ENCODE measurements around the gene FCHSD2.

FCHSD2 gene

GRCh38 chr11:73177380-73177777, 35.3 kb upstream of the FCHSD2 start:
- no peaks in the 10 kb centered on the region for H3K36me3 Mint-ChIP-seq (ENCODE audit: low read depth)
- H3K4me3 Mint-ChIP-seq: no peak overlapping the region
- DNase-seq: no peak
- no peak overlapping the region for H3K27ac Mint-ChIP-seq
- H3K4me1 Mint-ChIP-seq: peaks cover 7% of the 10 kb centered on the region
- ATAC-seq: no peak
- H3K27me3 Mint-ChIP-seq: no peaks in the 10 kb centered on the region
- H3K9me3 Mint-ChIP-seq: no peaks in the 10 kb centered on the region

- DNase-seq: no peak
- no peak for ATAC-seq
- Mint-ChIP-seq H3K36me3 (ENCODE audit: low read depth) (no peaks in the 10 kb centered on the region), H3K4me1 (peaks cover 7% of the 10 kb centered on the region), H3K9me3 (no peaks in the 10 kb centered on the region), H3K4me3 (no peak overlapping the region), H3K27ac (no peak overlapping the region), H3K27me3 (no peaks in the 10 kb centered on the region)
These were observed 34.7 kb upstream of the FCHSD2 start for GRCh38 chr11:73176874-73177155.

- H3K27ac Mint-ChIP-seq: peak overlapping the region; percentile 46
- no peaks in the 10 kb centered on the region for H3K36me3 Mint-ChIP-seq (ENCODE audit: low read depth)
- no peak overlapping the region for H3K4me3 Mint-ChIP-seq
- DNase-seq: no peak
- ATAC-seq: no peak
- no peaks in the 10 kb centered on the region for H3K9me3 Mint-ChIP-seq
- no peaks in the 10 kb centered on the region for H3K27me3 Mint-ChIP-seq
- peaks cover 11% of the 10 kb centered on the region for H3K4me1 Mint-ChIP-seq
These were observed 34.2 kb upstream of the FCHSD2 start for GRCh38 chr11:73176145-73176873.

- Mint-ChIP-seq H3K27ac (peak overlapping the region; percentile 46), H3K9me3 (no peaks in the 10 kb centered on the region), H3K36me3 (ENCODE audit: low read depth) (no peaks in the 10 kb centered on the region), H3K27me3 (no peaks in the 10 kb centered on the region), H3K4me1 (peaks cover 12% of the 10 kb centered on the region), H3K4me3 (no peak overlapping the region)
- ATAC-seq (no peak), DNase-seq (no peak)
These were observed 33.5 kb upstream of the FCHSD2 start for GRCh38 chr11:73175551-73176144.

- H3K9me3 Mint-ChIP-seq: no peaks in the 10 kb centered on the region
- no peak overlapping the region for H3K27ac Mint-ChIP-seq
- H3K4me3 Mint-ChIP-seq: no peak overlapping the region
- DNase-seq (no peak), ATAC-seq (no peak)
- no peaks in the 10 kb centered on the region for H3K36me3 Mint-ChIP-seq (ENCODE audit: low read depth)
- peaks cover 12% of the 10 kb centered on the region for H3K4me1 Mint-ChIP-seq
- no peaks in the 10 kb centered on the region for H3K27me3 Mint-ChIP-seq
These were observed 32.3 kb upstream of the FCHSD2 start for GRCh38 chr11:73174495-73174791.

GRCh38 chr11:73173755-73174494, 31.8 kb upstream of the FCHSD2 start:
- H3K4me1 Mint-ChIP-seq: peaks cover 12% of the 10 kb centered on the region
- H3K27ac Mint-ChIP-seq: no peak overlapping the region
- H3K27me3 Mint-ChIP-seq: no peaks in the 10 kb centered on the region
- ATAC-seq (no peak), DNase-seq (no peak)
- no peak overlapping the region for H3K4me3 Mint-ChIP-seq
- H3K36me3 Mint-ChIP-seq (ENCODE audit: low read depth): no peaks in the 10 kb centered on the region
- H3K9me3 Mint-ChIP-seq: no peaks in the 10 kb centered on the region

GRCh38 chr11:73172992-73173656, 31.0 kb upstream of the FCHSD2 start:
- no peak overlapping the region for H3K27ac Mint-ChIP-seq
- H3K4me1 Mint-ChIP-seq: peaks cover 12% of the 10 kb centered on the region
- H3K9me3 Mint-ChIP-seq: no peaks in the 10 kb centered on the region
- ATAC-seq: no peak
- no peak for DNase-seq
- H3K36me3 Mint-ChIP-seq (ENCODE audit: low read depth): no peaks in the 10 kb centered on the region
- no peaks in the 10 kb centered on the region for H3K27me3 Mint-ChIP-seq
- no peak overlapping the region for H3K4me3 Mint-ChIP-seq

- no peak overlapping the region for H3K4me3 Mint-ChIP-seq
- ATAC-seq: no peak
- no peaks in the 10 kb centered on the region for H3K9me3 Mint-ChIP-seq
- no peaks in the 10 kb centered on the region for H3K36me3 Mint-ChIP-seq (ENCODE audit: low read depth)
- H3K27me3 Mint-ChIP-seq: no peaks in the 10 kb centered on the region
- H3K4me1 Mint-ChIP-seq: peaks cover 12% of the 10 kb centered on the region
- H3K27ac Mint-ChIP-seq: peak overlapping the region; percentile 43
- DNase-seq: no peak
These were observed 29.5 kb upstream of the FCHSD2 start for GRCh38 chr11:73171436-73172161.

- Mint-ChIP-seq H3K4me3 (no peak overlapping the region), H3K27ac (no peak overlapping the region), H3K4me1 (peaks cover 7% of the 10 kb centered on the region), H3K9me3 (no peaks in the 10 kb centered on the region), H3K36me3 (ENCODE audit: low read depth) (no peaks in the 10 kb centered on the region), H3K27me3 (peaks cover 3% of the 10 kb centered on the region)
- DNase-seq (no peak), ATAC-seq (no peak)
These were observed 28.0 kb upstream of the FCHSD2 start for GRCh38 chr11:73170140-73170539.

GRCh38 chr11:73168925-73169579, 26.9 kb upstream of the FCHSD2 start:
- Mint-ChIP-seq H3K27ac (no peak overlapping the region), H3K4me3 (no peak overlapping the region), H3K4me1 (peaks cover 7% of the 10 kb centered on the region), H3K27me3 (peaks cover 3% of the 10 kb centered on the region), H3K9me3 (no peaks in the 10 kb centered on the region), H3K36me3 (ENCODE audit: low read depth) (no peaks in the 10 kb centered on the region)
- ATAC-seq (no peak), DNase-seq (no peak)

- Mint-ChIP-seq H3K36me3 (ENCODE audit: low read depth) (no peaks in the 10 kb centered on the region), H3K9me3 (no peaks in the 10 kb centered on the region), H3K27ac (no peak overlapping the region), H3K4me1 (peaks cover 8% of the 10 kb centered on the region), H3K4me3 (no peak overlapping the region), H3K27me3 (peaks cover 3% of the 10 kb centered on the region)
- ATAC-seq: no peak
- no peak for DNase-seq
These were observed 25.3 kb upstream of the FCHSD2 start for GRCh38 chr11:73167363-73167954.

GRCh38 chr11:73164803-73165540, 22.9 kb upstream of the FCHSD2 start:
- Mint-ChIP-seq H3K27me3 (peaks cover 3% of the 10 kb centered on the region), H3K4me1 (peaks cover 4% of the 10 kb centered on the region), H3K27ac (no peak overlapping the region), H3K4me3 (no peak overlapping the region), H3K9me3 (no peaks in the 10 kb centered on the region), H3K36me3 (ENCODE audit: low read depth) (no peaks in the 10 kb centered on the region)
- DNase-seq (no peak), ATAC-seq (no peak)

GRCh38 chr11:73163638-73164174, 21.6 kb upstream of the FCHSD2 start:
- Mint-ChIP-seq H3K4me3 (no peak overlapping the region), H3K36me3 (ENCODE audit: low read depth) (no peaks in the 10 kb centered on the region), H3K9me3 (no peaks in the 10 kb centered on the region), H3K27me3 (peaks cover 3% of the 10 kb centered on the region), H3K4me1 (peaks cover 4% of the 10 kb centered on the region), H3K27ac (no peak overlapping the region)
- no peak for ATAC-seq
- DNase-seq: no peak

Data from activated naive CD8-positive, alpha-beta T cell treated with anti-CD3 and anti-CD28 coated beads, Interleukin-2, amount 50 U/mL, for 24 hours (primary cell).